Ovary (tissue), 9 donors: ENCODE measurements around the gene CTAGE1. TPM values are rescaled to one million over a fixed set of nuclear protein-coding genes. Genes with fewer than 3 reads are reported as not detected.

Experiments used
- DNase-seq, 5 donors: peaks; one replicate each; pipeline ENCODE4 v3.0.0-alpha.2; 2019 to 2020
- H3K27ac ChIP-seq, 2 donors: fragments of 200-600 bp; one replicate each; pipeline versions ENCODE4 v1.5.1 to v1.8.0; 2019 to 2022
- H3K27me3 ChIP-seq: fragments of 200-600 bp; one replicate; pipeline ENCODE4 v1.8.0; 2022
- H3K36me3 ChIP-seq: fragments of 200-600 bp; sonication (generic); one replicate; pipeline ENCODE4 v1.5.1; 2019
- H3K4me1 ChIP-seq: one replicate; pipeline ENCODE4 v1.8.1; 2013; ENCODE audit warnings: mild to moderate bottlenecking, moderate library complexity; ENCODE audit not compliant: insufficient read depth
- H3K4me3 ChIP-seq: fragments of 200-600 bp; sonication (generic); one replicate; pipeline ENCODE4 v1.5.1; 2017
- H3K9me3 ChIP-seq, 2 donors: fragments of 200-600 bp in 1 of 2; sonication (generic) in 1 of 2; one replicate each; pipeline versions ENCODE4 v1.5.1 to v1.8.1; 2013 to 2019; ENCODE audit warnings: mild to moderate bottlenecking in 1 of 2, moderate library complexity in 1 of 2
- EP300 ChIP-seq: sonication (generic); formaldehyde crosslinking; IDR thresholded peaks from one replicate; pipeline ENCODE4 v1.6.1; 2017; ENCODE audit warnings: antibody characterized with exemption
- POLR2A ChIP-seq: fragments of 450-650 bp; IDR thresholded peaks from one replicate; pipeline ENCODE4 v1.6.1; 2017; ENCODE audit warnings: antibody characterized with exemption, mild to moderate bottlenecking, moderate library complexity
- WGBS, 3 donors: extraction: QIAGEN DNeasy Blood & Tissue Kit in 1 of 3; methylation state at CpG; one replicate each; pipeline versions ENCODE4 v1.1.5 to v1.1.7; 2013 to 2017; 5-methylcytosine and 5-hydroxymethylcytosine counted together
- intact Hi-C, 4 donors: fragments of 100-400 bp; cut with DNase I; formaldehyde crosslinking; loops; one replicate each; pipeline versions ENCODE4 v1.11.0 to v1.15.1; 2022 to 2023
- polyA plus RNA-seq, 2 donors: library from polyadenylated mRNA; stranded (reverse); fragments of 200-250 nt in 1 of 2; fragments of 350-450 nt in 1 of 2; fragmentation: Illumina TruSeq in 1 of 2; extraction: RNeasy Lipid Tissue Mini Kit (QIAGEN cat#74804) in 1 of 2; gene quantifications; one replicate each; pipeline ENCODE4 v1.2.3, GENCODE V29; 2013 to 2014
- total RNA-seq, 7 donors: library from RNA; depleted of rRNA in 2 of 7; stranded (reverse); fragments of >200 nt in 2 of 7; fragmentation: NEBNext Ultra II Directional in 3 of 7; extraction: Animal tissue kit (Norgen Biotek cat#: 25700) in 3 of 7; gene quantifications; one replicate each; pipeline versions ENCODE4 v1.1.0 to v1.2.4, GENCODE V29; 2016 to 2023
- TF ChIP-seq, protein P1 (sequence below), 3 donors: fragments of 450-650 bp in 2 of 3; fragments of 200-600 bp in 1 of 3; IDR thresholded peaks; one replicate each; pipeline versions ENCODE4 v1.5.1 to v1.8.0; 2016 to 2022; ENCODE audit warnings: antibody characterized with exemption in 3 of 3, mild to moderate bottlenecking in 1 of 3
- donor health status: DM: no; HTN: no; CAD: no; lungs with moderate emphysema.
- donor health status: DM: no; HTN: no; CAD: no.
- donor health status: Bipolar disorder and iron deficiency.
- donor health status: DM: yes; HTN: yes; CAD: no.
- donor health status: DM: no; HTN: no; CAD: no.
- donor health status: DM: yes; HTN: yes; CAD: no.

The CTAGE1 gene
- total and polyA plus RNA-seq, 9 donors = not detected

GRCh38 chr18:22412176-22412911 is 5.4 kb downstream of the CTAGE1 start:
- TF ChIP-seq, protein P1, sequence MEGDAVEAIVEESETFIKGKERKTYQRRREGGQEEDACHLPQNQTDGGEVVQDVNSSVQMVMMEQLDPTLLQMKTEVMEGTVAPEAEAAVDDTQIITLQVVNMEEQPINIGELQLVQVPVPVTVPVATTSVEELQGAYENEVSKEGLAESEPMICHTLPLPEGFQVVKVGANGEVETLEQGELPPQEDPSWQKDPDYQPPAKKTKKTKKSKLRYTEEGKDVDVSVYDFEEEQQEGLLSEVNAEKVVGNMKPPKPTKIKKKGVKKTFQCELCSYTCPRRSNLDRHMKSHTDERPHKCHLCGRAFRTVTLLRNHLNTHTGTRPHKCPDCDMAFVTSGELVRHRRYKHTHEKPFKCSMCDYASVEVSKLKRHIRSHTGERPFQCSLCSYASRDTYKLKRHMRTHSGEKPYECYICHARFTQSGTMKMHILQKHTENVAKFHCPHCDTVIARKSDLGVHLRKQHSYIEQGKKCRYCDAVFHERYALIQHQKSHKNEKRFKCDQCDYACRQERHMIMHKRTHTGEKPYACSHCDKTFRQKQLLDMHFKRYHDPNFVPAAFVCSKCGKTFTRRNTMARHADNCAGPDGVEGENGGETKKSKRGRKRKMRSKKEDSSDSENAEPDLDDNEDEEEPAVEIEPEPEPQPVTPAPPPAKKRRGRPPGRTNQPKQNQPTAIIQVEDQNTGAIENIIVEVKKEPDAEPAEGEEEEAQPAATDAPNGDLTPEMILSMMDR (IDR thresholded peaks at IDR 0.05) = no peak
- TF ChIP-seq POLR2A (no peak), EP300 (no peak)
- no peak for DNase-seq
- H3K4me3 ChIP-seq = no peak overlapping the region
- H3K4me1 ChIP-seq = no peaks in the 10 kb centered on the region
- H3K36me3 ChIP-seq = no peaks in the 10 kb centered on the region
- WGBS, 3 donors = 58 to 60% (median 60%) methylated on average over 4 of the region's 4 CpGs
- no peaks in the 10 kb centered on the region for H3K9me3 ChIP-seq
- intact Hi-C loops = no loop called here
- no peak overlapping the region for H3K27ac ChIP-seq
- H3K27me3 ChIP-seq = no peaks in the 10 kb centered on the region

- intact Hi-C loops = no loop called here
- 87 to 91% (median 90%) methylated on average over 5 of the region's 5 CpGs for WGBS, 3 donors
- Histone ChIP-seq H3K4me1 (no peaks in the 10 kb centered on the region), H3K27ac (no peak overlapping the region), H3K36me3 (no peaks in the 10 kb centered on the region), H3K27me3 (no peaks in the 10 kb centered on the region), H3K9me3 (no peaks in the 10 kb centered on the region), H3K4me3 (no peak overlapping the region)
- TF ChIP-seq POLR2A (no peak), EP300 (no peak)
- TF ChIP-seq, protein P1 (IDR thresholded peaks at IDR 0.05) = no peak
- DNase-seq = no peak
These were observed 6.3 kb downstream of the CTAGE1 start for GRCh38 chr18:22411446-22411845.

DNA sequence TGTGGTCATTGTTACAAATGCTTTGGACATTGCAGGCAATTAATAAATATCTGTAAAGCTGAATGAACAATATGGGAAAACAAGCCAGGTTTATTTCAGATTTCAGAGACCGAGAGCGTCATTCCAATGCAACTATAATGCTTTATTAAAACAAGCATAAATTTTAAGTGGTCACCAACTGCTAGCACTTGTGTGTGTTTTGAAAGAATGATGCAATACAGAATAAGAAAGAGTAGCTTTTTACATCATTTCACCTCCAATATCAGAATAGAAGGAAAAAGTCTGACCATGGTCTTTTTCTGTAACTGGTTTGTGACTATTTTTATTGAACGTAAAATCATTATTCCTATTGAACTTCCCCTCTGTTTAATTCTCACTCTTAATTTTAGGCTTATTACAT is 7.6 kb downstream of the CTAGE1 start:
- Histone ChIP-seq H3K4me3 (no peak overlapping the region), H3K4me1 (no peaks in the 10 kb centered on the region), H3K27ac (no peak overlapping the region), H3K27me3 (no peaks in the 10 kb centered on the region), H3K9me3 (no peaks in the 10 kb centered on the region), H3K36me3 (no peaks in the 10 kb centered on the region)
- no peak for DNase-seq
- 89 to 90% (median 89%) methylated on average over 3 of the region's 3 CpGs for WGBS, 3 donors
- TF ChIP-seq POLR2A (no peak), EP300 (no peak)
- TF ChIP-seq, protein P1 (IDR thresholded peaks at IDR 0.05) = no peak
- intact Hi-C loops = no loop called here

DNA sequence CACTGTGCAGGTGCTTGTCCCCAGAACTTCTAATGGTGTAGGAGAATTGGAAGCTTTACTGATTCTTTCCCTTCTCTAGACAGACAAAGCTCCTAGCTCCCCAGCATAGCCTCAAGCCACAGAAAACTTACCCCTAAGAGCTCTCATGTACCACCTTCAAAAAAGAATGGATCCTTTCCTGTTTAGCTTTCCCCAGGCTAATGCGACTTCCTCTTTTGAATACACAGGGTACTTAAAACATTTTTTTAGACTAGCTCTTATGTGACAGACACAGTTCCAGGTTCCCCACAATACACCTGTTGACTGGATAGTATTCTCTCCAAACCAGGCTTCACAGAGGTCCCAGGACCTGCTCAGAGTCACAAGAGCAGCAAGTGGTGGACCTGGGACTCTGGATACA is 8.3 kb downstream of the CTAGE1 start:
- intact Hi-C loops = no loop called here

More for the DNA sequence above, 8.3 kb downstream of the CTAGE1 start:
- no peak overlapping the region for H3K4me3 ChIP-seq
- H3K36me3 ChIP-seq = no peaks in the 10 kb centered on the region
- no peaks in the 10 kb centered on the region for H3K27me3 ChIP-seq
- 78 to 92% (median 91%) methylated on average over 1 of the region's 1 CpG for WGBS, 3 donors
- no peak overlapping the region for H3K27ac ChIP-seq
- H3K4me1 ChIP-seq = no peaks in the 10 kb centered on the region
- no peaks in the 10 kb centered on the region for H3K9me3 ChIP-seq
- DNase-seq = no peak
- TF ChIP-seq POLR2A (no peak), EP300 (no peak)
- TF ChIP-seq, protein P1 (IDR thresholded peaks at IDR 0.05) = no peak
